Activated CD8-positive, alpha-beta memory T cell treated with anti-CD3 and anti-CD28 coated beads for 48 hours (primary cell): ENCODE results near the gene TSFM.
"Not testable (repeated sequence)": the region's sequence is repeated elsewhere in the genome, so short reads cannot be mapped to it uniquely, and the experiment has no call there.

Experiments used
- DNase-seq, 3 experiments: peaks; one replicate each; pipeline ENCODE4 v3.0.0-alpha.2; 2020; ENCODE audit warnings: low read depth in 2 of 3, low spot score in 2 of 3

TSFM gene

GRCh38 chr12:57813971-57814772 is 31.6 kb downstream of the TSFM start:
- no peak for DNase-seq

DNA sequence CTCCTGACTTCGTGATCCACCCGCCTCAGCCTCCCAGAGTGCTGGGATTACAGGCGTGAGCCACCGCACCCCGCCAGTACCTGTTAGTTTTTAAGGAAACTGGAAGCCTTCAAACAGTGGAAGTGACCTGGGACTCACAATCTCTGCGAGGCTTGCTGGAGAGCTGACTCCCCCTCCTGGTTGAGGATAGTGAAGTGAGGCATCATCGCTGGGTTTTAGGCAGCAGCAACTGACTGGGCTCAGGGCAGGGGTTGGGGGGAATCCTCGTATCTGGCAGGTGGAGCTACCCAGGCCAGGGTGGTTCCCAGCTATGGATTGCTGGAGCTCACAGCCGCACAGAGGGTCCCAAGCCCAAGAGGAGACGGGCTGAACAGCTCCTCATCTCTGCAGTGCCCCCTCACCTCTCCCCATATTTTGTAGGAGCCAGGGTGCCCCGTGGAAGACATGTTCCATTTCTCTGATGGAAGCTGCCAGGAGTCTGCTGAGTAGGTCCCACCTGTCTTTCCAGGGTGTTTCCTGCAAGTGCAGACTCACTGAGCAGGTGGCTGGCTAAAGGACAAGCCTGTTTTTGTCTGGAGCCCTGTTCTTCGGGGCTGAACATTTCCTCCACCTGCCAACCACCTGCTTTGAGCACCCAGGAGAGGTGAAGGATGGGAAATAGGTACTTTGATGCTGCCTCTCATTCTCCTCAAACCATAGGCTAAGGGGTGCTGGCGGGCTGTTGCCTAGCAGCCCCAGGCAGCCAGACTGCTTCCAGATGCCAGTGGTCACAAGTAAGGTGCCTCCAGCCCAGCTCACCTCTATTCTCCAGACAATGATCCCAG is 32.8 kb downstream of the TSFM start:
- no peak for DNase-seq

GRCh38 chr12:57816001-57816854 is 33.6 kb downstream of the TSFM start:
- no peak for DNase-seq

DNA sequence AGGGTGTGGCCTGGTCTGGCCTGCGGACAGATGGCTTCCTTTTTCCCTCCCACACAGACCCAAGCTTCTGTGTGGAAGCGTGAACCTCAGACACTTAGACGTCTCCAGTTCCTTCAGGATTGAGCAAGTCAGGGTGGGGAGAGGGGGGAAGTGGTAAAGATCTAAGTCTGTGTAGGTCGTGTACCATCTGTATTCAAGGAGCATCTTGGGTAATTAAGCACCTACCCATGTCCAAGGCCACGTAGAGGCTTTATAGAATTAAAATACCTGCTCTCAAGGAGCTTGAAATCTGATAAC is 34.2 kb downstream of the TSFM start:
- DNase-seq = no peak

DNA sequence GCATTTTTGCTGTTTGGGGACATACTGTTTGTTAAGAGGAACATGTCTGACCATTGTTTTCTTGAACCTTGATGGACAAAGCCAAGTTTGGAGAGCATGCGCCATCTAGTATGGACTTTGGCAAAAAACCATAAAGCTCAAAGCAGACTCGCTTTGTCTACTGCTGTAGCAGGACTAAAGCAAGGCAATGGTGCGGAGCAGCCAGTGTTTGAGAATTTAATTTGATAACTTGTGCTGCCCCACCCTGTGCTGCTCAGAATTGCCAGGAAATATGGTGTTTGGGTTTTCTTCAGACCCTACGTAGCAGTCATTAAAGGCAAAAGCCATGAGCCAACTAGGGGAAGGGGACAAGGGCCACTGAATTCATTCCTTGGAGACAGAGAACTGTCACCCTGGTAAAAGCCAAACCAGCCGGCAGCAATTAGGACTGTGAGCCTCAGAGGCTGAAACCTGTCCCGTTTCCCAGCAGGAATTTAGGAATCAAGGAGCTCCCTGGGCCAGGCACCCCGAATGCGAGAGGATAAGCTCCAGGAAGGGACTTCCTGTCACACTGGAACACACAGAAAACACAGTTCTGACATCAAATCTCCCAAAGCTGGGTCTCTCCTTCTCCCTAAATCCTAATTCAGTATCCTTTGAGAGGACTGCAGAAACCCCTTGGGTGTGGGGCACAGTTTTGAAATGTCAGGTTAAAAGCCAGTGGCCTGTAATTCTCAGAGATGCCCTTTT is 34.8 kb downstream of the TSFM start:
- no peak for DNase-seq

DNA sequence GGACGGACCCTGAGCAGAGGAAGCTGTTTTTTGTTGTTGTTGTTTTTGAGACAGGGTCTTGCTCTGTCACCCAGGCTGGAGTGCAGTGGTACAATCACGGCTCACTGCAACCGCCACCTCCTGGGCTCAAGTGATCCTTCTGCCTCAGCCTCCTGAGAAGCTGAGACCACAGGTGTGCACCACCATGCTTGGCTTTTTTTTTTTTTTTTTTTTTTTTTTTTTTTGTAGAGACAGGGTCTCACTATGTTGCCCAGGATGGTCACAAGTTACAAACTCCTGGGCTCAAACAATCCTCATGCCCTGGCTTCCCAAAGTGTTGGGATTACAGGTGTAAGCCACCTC is 35.4 kb downstream of the TSFM start:
- not testable (repeated sequence) for DNase-seq

DNA sequence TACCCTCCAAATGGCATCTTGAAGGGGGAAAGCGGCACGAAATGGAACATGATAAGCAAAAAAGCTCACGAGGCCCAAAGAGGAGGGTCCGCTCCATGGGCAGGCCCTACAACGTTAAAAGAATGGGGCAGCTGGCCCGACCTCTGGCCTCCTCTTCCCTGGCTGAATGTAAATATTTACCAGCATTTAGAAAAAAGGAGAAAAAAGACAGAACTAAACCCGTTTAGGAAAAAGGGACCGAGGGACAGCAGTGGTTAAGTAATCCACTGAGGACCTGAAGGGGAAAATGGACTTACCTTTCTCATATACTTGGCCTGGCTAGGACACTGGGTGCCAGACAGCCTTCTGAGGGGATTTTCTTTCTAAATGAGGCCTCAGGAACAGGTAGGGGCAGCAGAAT is 37.5 kb downstream of the TSFM start:
- not testable (repeated sequence) for DNase-seq

- DNase-seq = not testable (repeated sequence)
Measured at GRCh38 chr12:57821015-57821414, 38.4 kb downstream of the TSFM start.

DNA sequence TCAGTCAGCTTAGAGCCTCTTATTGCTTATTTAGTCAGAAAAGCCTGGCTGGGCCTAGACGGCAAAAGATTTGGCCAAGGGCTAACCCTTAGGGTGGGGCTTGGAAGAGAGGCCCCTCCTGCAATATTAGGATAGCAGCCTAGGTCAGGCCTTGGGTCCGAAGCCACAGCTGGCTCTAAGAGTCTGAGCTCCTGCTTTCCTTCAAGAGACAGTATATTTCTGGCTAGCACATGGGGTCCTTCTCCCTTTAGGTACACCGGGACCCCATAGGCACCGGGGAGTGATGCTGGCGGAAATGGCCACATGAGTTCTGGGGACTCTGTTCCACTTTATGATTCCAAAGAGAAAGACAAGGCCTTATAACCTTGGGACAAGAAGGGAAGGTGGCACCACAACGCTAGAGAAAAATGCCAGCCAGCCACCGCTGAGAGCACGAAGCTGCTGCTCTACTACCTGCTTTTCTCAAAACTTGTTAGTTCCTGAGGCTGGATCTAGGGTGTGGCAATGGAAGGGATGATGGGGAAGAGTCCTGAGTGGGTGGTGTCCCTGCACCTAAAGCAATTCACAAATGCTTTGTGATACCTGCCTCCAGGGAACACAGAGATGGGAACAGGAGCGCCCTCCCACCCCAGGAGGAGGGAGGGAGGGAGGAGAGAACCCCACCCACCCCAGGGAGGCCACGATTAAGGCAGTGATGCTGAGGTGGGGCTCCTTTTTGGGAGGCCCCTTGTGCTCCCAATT is 39.1 kb downstream of the TSFM start:
- DNase-seq = no peak

DNA sequence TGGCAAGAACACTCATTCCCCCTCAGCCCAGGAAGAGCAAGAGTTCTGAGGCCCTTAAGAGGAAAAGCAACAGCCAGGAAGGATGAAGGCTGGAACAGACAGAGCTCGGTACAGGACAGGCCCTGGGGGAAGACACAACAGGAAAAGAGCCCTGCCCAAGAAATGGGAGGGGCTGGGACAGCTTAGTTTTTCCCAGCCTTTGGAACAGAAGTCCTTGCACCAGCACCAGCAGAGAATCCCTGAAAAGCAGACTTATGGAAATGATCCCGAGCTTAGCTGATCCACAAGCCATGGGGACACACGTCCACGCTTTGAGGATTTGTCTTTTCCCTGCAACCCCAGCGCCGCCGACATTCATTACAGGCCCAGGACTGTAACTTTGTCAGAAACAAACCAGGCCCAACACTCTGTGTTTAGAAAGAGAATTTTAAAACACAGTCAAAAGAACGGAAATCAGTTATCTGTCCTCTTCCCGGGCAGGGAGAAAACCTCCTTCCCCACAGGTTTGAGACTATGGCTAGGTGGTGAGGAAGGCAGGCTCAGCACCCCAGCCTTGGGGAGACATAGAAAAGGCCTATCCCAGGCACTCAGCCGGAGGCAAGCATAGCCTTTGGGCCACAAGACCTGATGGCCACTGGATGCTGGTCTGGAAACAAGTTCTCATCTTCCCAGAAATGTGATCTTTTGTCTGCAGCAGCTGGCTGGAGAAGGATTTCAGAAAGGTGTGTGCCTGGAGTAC is 40.0 kb downstream of the TSFM start:
- no peak for DNase-seq

GRCh38 chr12:57823131-57823907 is 40.7 kb downstream of the TSFM start:
- DNase-seq = no peak

- DNase-seq = no peak
Measured at GRCh38 chr12:57823908-57824640, 41.5 kb downstream of the TSFM start.

- no peak for DNase-seq
Measured at GRCh38 chr12:57825451-57825850, 42.9 kb downstream of the TSFM start.

GRCh38 chr12:57826400-57826799 is 43.8 kb downstream of the TSFM start:
- no peak for DNase-seq

DNA sequence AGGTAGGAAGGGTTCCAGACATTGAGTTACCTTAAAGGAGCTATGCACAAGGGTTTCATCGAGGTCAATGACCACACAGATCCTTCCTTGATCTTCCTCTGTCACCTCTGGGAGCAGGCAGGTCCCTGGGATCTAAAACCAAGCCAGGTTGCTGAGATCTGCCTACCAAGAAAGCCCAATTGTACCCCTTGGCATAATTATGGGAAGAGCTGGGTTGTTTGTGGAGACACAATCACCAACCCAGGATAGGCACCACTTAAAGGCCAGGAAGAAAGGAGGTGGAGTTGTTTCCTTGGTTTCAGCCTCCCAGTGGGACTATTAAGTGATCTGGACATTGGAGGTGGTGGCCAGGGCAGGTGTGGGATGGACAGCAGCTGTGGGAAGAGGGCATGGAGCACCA is 44.4 kb downstream of the TSFM start:
- no peak for DNase-seq

GRCh38 chr12:57829025-57829777 is 46.6 kb downstream of the TSFM start:
- DNase-seq = no peak

DNA sequence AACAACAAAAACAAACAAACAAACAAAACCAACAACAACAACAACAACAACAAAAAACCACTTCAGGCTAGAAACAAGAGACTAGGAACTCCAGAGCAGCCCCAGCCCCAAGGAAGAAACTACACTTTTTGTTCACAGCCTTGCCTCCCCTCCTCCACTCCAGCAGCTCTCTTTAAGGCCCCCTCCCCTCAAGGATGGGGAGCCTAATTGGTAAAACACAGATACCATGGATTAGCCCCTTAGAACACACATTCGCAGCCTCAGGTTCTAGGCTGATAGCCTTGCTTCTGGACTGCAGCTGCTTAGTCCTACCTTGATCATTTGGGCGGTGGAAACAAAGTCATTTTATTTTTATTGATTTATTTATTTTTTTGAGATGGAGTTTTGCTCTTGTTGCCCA is 47.8 kb downstream of the TSFM start:
- no peak for DNase-seq

DNA sequence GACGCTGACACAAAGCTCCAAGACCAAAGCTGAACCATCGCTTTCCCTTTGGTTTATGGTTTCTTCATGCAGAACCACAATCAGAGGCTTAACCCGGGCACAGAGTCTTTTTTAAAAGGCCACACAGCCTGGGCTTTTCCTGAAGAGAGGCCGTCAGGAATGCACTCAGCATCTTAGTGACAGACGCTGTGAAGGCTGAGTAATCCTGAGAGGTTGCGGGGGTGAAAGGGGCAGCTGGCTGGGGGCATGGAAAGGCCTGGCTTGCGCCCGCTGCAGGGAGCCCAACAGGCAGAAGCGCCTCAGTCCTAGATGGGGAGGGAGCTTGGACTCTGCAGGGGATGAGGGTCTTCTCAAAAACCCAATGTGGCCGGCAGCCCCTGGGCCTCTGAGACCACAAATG is 50.4 kb downstream of the TSFM start:
- no peak for DNase-seq
